Heart right ventricle (tissue), 16 donors: ENCODE measurements around the gene ERCC8. TPM values are rescaled to one million over a fixed set of nuclear protein-coding genes. Genes with fewer than 3 reads are reported as not detected.

ENCODE experiments used
- ATAC-seq, 8 donors: fragments of 200-7000 bp; cut with Tn5 transposase; one replicate each; pipeline ENCODE4 v1.9.1; 2020; ENCODE audit warnings: mild to moderate bottlenecking in 8 of 8, moderate library complexity in 8 of 8, moderate number of reproducible peaks in 1 of 8
- DNase-seq, 2 donors: peaks; one replicate each; pipeline ENCODE4 v3.0.0-alpha.2; 2020
- H3K27ac ChIP-seq, 10 donors: fragments of 200-600 bp; sonication (generic) in 2 of 10; one replicate each; pipeline versions ENCODE4 v1.5.0 to v1.8.0; 2020 to 2022; ENCODE audit warnings: mild to moderate bottlenecking in 3 of 10
- H3K27me3 ChIP-seq, 7 donors: fragments of 200-600 bp; one replicate each; pipeline ENCODE4 v1.8.0; 2021 to 2022; ENCODE audit warnings: mild to moderate bottlenecking in 2 of 7
- H3K36me3 ChIP-seq, 9 donors: fragments of 200-600 bp; sonication (generic) in 1 of 9; one replicate each; pipeline versions ENCODE4 v1.5.0 to v1.8.0; 2020 to 2022; ENCODE audit warnings: mild to moderate bottlenecking in 2 of 9
- H3K4me1 ChIP-seq, 9 donors: fragments of 200-600 bp; sonication (generic) in 1 of 9; one replicate each; pipeline versions ENCODE4 v1.5.0 to v1.8.0; 2020 to 2022; ENCODE audit warnings: mild to moderate bottlenecking in 4 of 9
- H3K4me3 ChIP-seq, 10 donors: fragments of 200-600 bp; sonication (generic) in 2 of 10; one replicate each; pipeline versions ENCODE4 v1.5.0 to v1.8.0; 2020 to 2022; ENCODE audit warnings: mild to moderate bottlenecking in 7 of 10, moderate library complexity in 2 of 10
- H3K9me3 ChIP-seq, 11 donors: fragments of 200-600 bp in 10 of 11; sonication (generic) in 2 of 11; one replicate each; pipeline versions ENCODE4 v1.5.0 to v1.8.0; 2013 to 2022; ENCODE audit warnings: mild to moderate bottlenecking in 2 of 11, control low read depth in 1 of 11, moderate library complexity in 1 of 11
- WGBS, 2 donors: extraction: QIAGEN DNeasy Blood & Tissue Kit; methylation state at CpG; one replicate each; pipeline ENCODE4 v1.1.7; 2013; ENCODE audit warnings: inconsistent platforms in 1 of 2; 5-methylcytosine and 5-hydroxymethylcytosine counted together
- intact Hi-C, 10 donors: fragments of 100-400 bp; cut with DNase I; formaldehyde crosslinking; loops; one replicate each; pipeline versions ENCODE4 v1.11.1 to v1.14.2; 2022
- polyA plus RNA-seq, 2 donors: library from polyadenylated mRNA; stranded (reverse); fragments of 200-250 nt; gene quantifications; one replicate each; pipeline ENCODE4 v1.2.3, GENCODE V29; 2013
- total RNA-seq, 10 donors: library from RNA; stranded (reverse); fragmentation: NEBNext Ultra II Directional in 3 of 10; extraction: Animal tissue kit (Norgen Biotek cat#: 25700) in 3 of 10; gene quantifications; one replicate each; pipeline versions ENCODE4 v1.2.1 to v1.2.4, GENCODE V29; 2021 to 2023
- TF ChIP-seq, protein P1 (sequence below), 9 donors: fragments of 200-600 bp; sonication (generic) in 2 of 9; IDR thresholded peaks; one replicate each; pipeline versions ENCODE4 v1.5.0 to v1.8.0; 2021 to 2022; ENCODE audit warnings: antibody characterized with exemption in 9 of 9, mild to moderate bottlenecking in 5 of 9, moderate library complexity in 1 of 9
- donor health status: Arrhythmogenic right ventricular cardiomyopathy.
- donor health status: ischemic (EF 13 %, LVEDD 7.1; RV severe dilation, severe dysfunction).
- donor health status: healthy with polysubstance abuse.
- donor health status: DM: no; HTN: yes; CAD: no.
- donor health status: DM: no; HTN: no; CAD: no.
- donor health status: ischemic (EF 25% LVEDD 6.9; RV normal size, moderate dysfunction).
- donor health status: ischemic (EF 25% LVEDD 5.7; RV mildly dilated, moderate dysfunction).
- donor health status: healthy.
- donor health status: DM: yes; HTN: yes; CAD: no.
- donor health status: Ischemic cardiomyopathy.
- donor health status: ischemic (EF 35%, LVEDD 5.7; RV mildly dilated, moderate dysfunction).
- donor health status: nonischemic (EF 11% LVEDD 7.7; RV severe dilation, severe dysfunction).
- donor health status: DM: yes; HTN: yes; CAD: no.
- donor health status: PGD.
- donor health status: ischemic (EF 29% LVEDD 5.4; RV normal size, mild dysfunction).
- donor health status: nonischemic (EF 23%, LVEDD 6.1; RV moderate dilation, normal function).

Gene ERCC8
- total and polyA plus RNA-seq, 12 donors = 4.1 to 8.3 (median 6.0) TPM

DNA sequence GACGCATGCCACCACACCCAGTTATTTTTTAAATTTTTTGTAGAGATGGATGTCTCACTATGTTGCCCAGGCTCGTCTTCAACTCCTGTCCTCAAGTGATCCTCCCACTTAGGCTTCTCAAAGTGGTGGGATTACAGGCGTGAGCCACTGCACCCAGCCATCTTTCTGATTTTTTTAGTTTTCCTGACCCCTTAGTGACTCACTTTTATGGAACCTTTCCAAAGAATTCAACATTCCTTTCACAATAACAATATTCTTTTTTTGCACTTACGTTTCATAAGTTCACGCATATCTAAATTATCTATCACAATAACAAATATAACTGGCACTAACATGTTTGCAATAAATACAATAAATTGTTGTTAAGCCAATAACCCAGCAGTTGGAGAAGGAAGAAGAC, 109.3 kb downstream of the ERCC8 start:
- no peaks in the 10 kb centered on the region for H3K36me3 ChIP-seq
- H3K27ac ChIP-seq = no peak overlapping the region
- TF ChIP-seq, protein P1, sequence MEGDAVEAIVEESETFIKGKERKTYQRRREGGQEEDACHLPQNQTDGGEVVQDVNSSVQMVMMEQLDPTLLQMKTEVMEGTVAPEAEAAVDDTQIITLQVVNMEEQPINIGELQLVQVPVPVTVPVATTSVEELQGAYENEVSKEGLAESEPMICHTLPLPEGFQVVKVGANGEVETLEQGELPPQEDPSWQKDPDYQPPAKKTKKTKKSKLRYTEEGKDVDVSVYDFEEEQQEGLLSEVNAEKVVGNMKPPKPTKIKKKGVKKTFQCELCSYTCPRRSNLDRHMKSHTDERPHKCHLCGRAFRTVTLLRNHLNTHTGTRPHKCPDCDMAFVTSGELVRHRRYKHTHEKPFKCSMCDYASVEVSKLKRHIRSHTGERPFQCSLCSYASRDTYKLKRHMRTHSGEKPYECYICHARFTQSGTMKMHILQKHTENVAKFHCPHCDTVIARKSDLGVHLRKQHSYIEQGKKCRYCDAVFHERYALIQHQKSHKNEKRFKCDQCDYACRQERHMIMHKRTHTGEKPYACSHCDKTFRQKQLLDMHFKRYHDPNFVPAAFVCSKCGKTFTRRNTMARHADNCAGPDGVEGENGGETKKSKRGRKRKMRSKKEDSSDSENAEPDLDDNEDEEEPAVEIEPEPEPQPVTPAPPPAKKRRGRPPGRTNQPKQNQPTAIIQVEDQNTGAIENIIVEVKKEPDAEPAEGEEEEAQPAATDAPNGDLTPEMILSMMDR (IDR thresholded peaks at IDR 0.05) = no peak
- no peaks in the 10 kb centered on the region for H3K4me1 ChIP-seq
- DNase-seq (no peak), ATAC-seq (no peak)
- H3K27me3 ChIP-seq = peaks cover 0 to 12% (median 4%) of the 10 kb centered on the region in 7 donors
- no peak overlapping the region for H3K4me3 ChIP-seq
- intact Hi-C loops = no loop called here
- whole genome bisulfite sequencing, 2 donors = 66% methylated on average over 5 of the region's 5 CpGs
- no peaks in the 10 kb centered on the region for H3K9me3 ChIP-seq

DNA sequence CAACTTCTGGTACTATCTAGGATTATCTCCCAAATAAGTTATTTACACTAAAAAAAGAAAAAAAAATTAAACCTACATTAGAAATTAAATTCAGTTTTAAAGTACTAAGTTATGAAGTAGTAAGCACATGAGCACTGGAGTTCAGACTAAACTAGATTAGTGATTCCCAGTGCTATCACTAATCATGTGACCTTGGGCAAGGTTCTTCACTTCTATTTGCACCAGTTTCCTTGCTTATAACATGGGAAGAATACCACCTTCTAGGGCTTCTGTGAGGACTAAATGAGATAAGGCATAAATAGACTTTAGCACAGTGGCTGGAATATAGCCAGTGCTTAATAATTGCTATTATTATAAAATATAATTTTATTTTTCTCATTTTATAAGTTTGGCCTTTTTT, 111.3 kb downstream of the ERCC8 start:
- no peak for DNase-seq
- Histone ChIP-seq H3K4me3 (no peak overlapping the region), H3K27ac (no peak overlapping the region), H3K9me3 (no peaks in the 10 kb centered on the region), H3K4me1 (no peaks in the 10 kb centered on the region), H3K36me3 (no peaks in the 10 kb centered on the region), H3K27me3 (peaks cover 0 to 5% (median 0%) of the 10 kb centered on the region in 7 donors)
- ATAC-seq = no peak
- TF ChIP-seq, protein P1 (IDR thresholded peaks at IDR 0.05) = no peak
- intact Hi-C loops = no loop called here

- H3K9me3 ChIP-seq = no peaks in the 10 kb centered on the region
- ATAC-seq (no peak), DNase-seq (no peak)
- H3K4me1 ChIP-seq = no peaks in the 10 kb centered on the region
- peaks cover 0 to 5% (median 0%) of the 10 kb centered on the region in 7 donors for H3K27me3 ChIP-seq
- no peak overlapping the region for H3K4me3 ChIP-seq
- H3K36me3 ChIP-seq = no peaks in the 10 kb centered on the region
- no peak overlapping the region for H3K27ac ChIP-seq
- TF ChIP-seq, protein P1 (IDR thresholded peaks at IDR 0.05) = no peak
- intact Hi-C loops = no loop called here
Measured at GRCh38 chr5:60830581-60831127, 114.2 kb downstream of the ERCC8 start.

DNA sequence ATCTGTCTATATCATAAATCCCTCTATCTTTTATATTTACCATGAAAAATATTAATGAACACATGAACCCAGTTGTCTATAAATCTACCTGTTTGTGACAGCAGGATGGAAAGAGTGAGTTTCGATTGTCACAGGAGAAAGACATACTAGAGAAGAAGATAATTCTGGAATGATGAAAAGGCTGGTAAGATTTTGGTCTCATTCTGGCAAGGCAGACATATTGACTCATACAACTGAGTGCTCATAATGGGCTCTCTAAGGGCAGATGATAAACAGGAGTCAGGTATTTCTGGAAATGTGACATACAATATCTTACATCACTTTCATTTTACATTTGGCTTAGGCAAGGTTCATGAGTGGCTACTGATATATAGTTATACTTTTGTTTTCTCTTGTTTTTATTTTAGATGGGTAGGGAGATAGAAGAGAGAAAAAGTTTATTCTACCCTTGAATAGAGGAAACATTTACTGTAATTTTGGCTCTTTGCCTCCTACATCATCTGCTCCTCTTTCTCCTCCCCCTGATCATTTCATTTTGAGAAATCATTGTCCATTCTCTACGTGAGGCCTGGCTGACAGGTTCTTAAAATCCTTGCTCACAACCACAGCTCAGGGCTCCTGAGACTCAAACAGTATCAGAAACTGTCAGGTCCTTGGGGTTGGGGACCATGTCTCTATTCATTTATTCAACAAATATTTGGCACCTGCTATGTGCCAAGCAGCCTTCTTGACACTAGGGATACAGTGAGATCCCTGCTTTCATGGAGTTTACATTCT, 115.2 kb downstream of the ERCC8 start:
- TF ChIP-seq, protein P1 (IDR thresholded peaks at IDR 0.05) = no peak
- Histone ChIP-seq H3K27ac (no peak overlapping the region), H3K4me1 (no peaks in the 10 kb centered on the region), H3K27me3 (no peaks in the 10 kb centered on the region), H3K9me3 (no peaks in the 10 kb centered on the region), H3K4me3 (no peak overlapping the region), H3K36me3 (no peaks in the 10 kb centered on the region)
- no peak for ATAC-seq
- 74 to 77% methylated on average over 2 of the region's 2 CpGs for WGBS, 2 donors
- no peak for DNase-seq
- intact Hi-C loops = no loop called here
